ENCODE data around the gene DBN1.

The DBN1 gene

GRCh38 chr5:177472460-177473442, 683 bp downstream of the DBN1 start:
- no peak for FAIRE-seq

- FAIRE-seq, result no peak
These were observed 1.7 kb downstream of the DBN1 start for GRCh38 chr5:177471610-177472356.

GRCh38 chr5:177470759-177471536, 2.5 kb downstream of the DBN1 start:
- FAIRE-seq, result no peak

GRCh38 chr5:177469750-177470525, 3.5 kb downstream of the DBN1 start:
- no peak for FAIRE-seq

- no peak for FAIRE-seq
These were observed 4.5 kb downstream of the DBN1 start for GRCh38 chr5:177468685-177469628.

GRCh38 chr5:177468329-177468684, 5.1 kb downstream of the DBN1 start:
- no peak for FAIRE-seq

- FAIRE-seq, result no peak
These were observed 6.0 kb downstream of the DBN1 start for GRCh38 chr5:177467436-177467835.

GRCh38 chr5:177466861-177467260, 6.6 kb downstream of the DBN1 start:
- FAIRE-seq, result no peak

- no peak for FAIRE-seq
These were observed 8.4 kb downstream of the DBN1 start for GRCh38 chr5:177465044-177465443.

GRCh38 chr5:177462021-177462670, 11.3 kb downstream of the DBN1 start:
- no peak for FAIRE-seq

GRCh38 chr5:177459819-177460628, 13.4 kb downstream of the DBN1 start:
- no peak for FAIRE-seq

- FAIRE-seq, result no peak
These were observed 14.1 kb downstream of the DBN1 start for GRCh38 chr5:177459357-177459756.

- FAIRE-seq, result no peak
These were observed 14.5 kb downstream of the DBN1 start for GRCh38 chr5:177458912-177459350.

GRCh38 chr5:177457852-177458681, 15.4 kb downstream of the DBN1 start:
- FAIRE-seq, result no peak

GRCh38 chr5:177456976-177457851, 16.2 kb downstream of the DBN1 start:
- FAIRE-seq, result no peak

GRCh38 chr5:177456591-177456964, 16.9 kb downstream of the DBN1 start:
- no peak for FAIRE-seq
